Activated naive CD4-positive, alpha-beta T cell treated with anti-CD3 and anti-CD28 coated beads for 36 hours (primary cell): Measurements from ENCODE around the gene CSTPP1. TPM values are rescaled to one million over a fixed set of nuclear protein-coding genes. Genes with fewer than 3 reads are reported as not detected.
"Not testable (repeated sequence)": the region's sequence is repeated elsewhere in the genome, so short reads cannot be mapped to it uniquely, and the experiment has no call there.

ENCODE experiments used
- CTCF ChIA-PET: fragments of 350-600 bp; sonication (Branson Sonifier 250); formaldehyde crosslinking; loops from one replicate; lab custom pipeline; 2021; ENCODE audit warnings: antibody characterized with exemption; lab: Charles Lee
- DNase-seq: peaks from one replicate; pipeline ENCODE4 v3.0.0-alpha.2; 2020
- H3K27ac Mint-ChIP-seq: one replicate; pipeline ENCODE4 v1.8.0; 2021; ENCODE audit warnings: mild to moderate bottlenecking, mixed read lengths
- H3K27me3 Mint-ChIP-seq: one replicate; pipeline ENCODE4 v1.8.0; 2021; ENCODE audit warnings: low read depth, mixed read lengths
- H3K36me3 Mint-ChIP-seq: one replicate; pipeline ENCODE4 v1.8.0; 2021; ENCODE audit warnings: low read depth, mixed read lengths
- H3K4me1 Mint-ChIP-seq: one replicate; pipeline ENCODE4 v1.8.0; 2021; ENCODE audit warnings: low read depth, mixed read lengths
- H3K4me3 Mint-ChIP-seq: one replicate; pipeline ENCODE4 v1.8.0; 2021; ENCODE audit warnings: mild to moderate bottlenecking, moderate library complexity, mixed read lengths
- H3K9me3 Mint-ChIP-seq: one replicate; pipeline ENCODE4 v1.8.0; 2021; ENCODE audit warnings: mixed read lengths
- intact Hi-C: fragments of 100-400 bp; cut with micrococcal nuclease; formaldehyde crosslinking; loops from one replicate; pipeline ENCODE4 v1.15.1; 2023
- total RNA-seq, 2 experiments: library from RNA; stranded (reverse); gene quantifications; one replicate each; pipeline ENCODE4 v1.2.3, GENCODE V29; 2021

CSTPP1 gene
- total RNA-seq, 2 experiments from 2014 or later: 14.0 TPM

- no peak for DNase-seq
- peaks cover 3% of the 10 kb centered on the region for H3K36me3 Mint-ChIP-seq
- no peak overlapping the region for H3K27ac Mint-ChIP-seq
- CTCF ChIA-PET: interaction anchor here (1.8 kb wide), 1 partner anchor 171 kb away, joined by 5 read pairs; no protein-coding TSS in a partner anchor
- intact Hi-C loops: no loop called here
- H3K4me3 Mint-ChIP-seq: no peak overlapping the region
- H3K27me3 Mint-ChIP-seq: no peaks in the 10 kb centered on the region
- H3K4me1 Mint-ChIP-seq: peaks cover 1% of the 10 kb centered on the region
- H3K9me3 Mint-ChIP-seq: no peaks in the 10 kb centered on the region
Observed at GRCh38 chr11:46982797-46983452, 46.4 kb downstream of the CSTPP1 start.

DNA sequence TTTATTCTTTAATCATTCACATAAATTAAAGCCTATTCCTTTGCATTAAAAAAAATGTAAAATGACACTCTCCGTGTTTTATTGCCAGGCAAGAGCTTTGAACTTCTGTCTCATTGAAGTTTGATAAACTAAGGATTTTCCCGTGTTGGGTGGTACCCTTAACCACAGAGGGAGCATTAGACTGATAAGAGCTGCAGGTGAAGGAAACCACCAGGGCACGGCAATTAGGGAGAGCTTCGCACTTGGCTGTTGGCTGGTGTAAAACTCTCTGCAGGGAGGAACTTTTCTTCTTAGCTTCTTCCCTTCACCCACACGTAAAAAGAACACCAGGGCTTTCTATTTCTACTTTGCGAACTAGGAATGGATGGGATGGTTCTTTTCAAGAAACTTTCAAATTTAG is 47.0 kb downstream of the CSTPP1 start:
- peaks cover 7% of the 10 kb centered on the region for H3K36me3 Mint-ChIP-seq
- no peak for DNase-seq
- no peak overlapping the region for H3K27ac Mint-ChIP-seq
- no peaks in the 10 kb centered on the region for H3K27me3 Mint-ChIP-seq
- peaks cover 1% of the 10 kb centered on the region for H3K4me1 Mint-ChIP-seq
- intact Hi-C loops: no loop called here
- H3K9me3 Mint-ChIP-seq: no peaks in the 10 kb centered on the region
- H3K4me3 Mint-ChIP-seq: no peak overlapping the region
- CTCF ChIA-PET: interaction anchor here (0.5 to 1.8 kb wide), 2 partner anchors 28 to 170 kb away, joined by 3 to 5 read pairs; no protein-coding TSS in a partner anchor

DNA sequence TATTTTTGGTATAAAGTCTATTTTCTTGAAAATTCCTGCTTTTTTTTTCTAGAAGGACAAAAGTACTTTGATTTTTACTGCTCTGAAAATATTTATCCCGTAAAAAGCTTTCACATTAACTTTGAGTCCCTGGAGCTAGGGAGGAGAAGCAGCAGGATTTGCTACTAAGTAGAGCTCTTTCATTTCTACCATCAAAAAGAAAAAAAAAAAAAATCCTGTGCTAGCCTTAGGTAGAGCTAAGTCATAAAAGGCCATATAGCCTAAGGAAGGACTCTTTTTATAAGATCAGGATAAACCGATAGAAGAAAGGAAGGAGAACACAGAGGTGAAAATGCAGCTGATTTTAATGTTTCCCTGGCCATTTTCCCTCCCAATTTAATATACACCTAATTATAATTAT is 48.0 kb downstream of the CSTPP1 start:
- no peak overlapping the region for H3K27ac Mint-ChIP-seq
- CTCF ChIA-PET: interaction anchor here (0.6 to 1.8 kb wide), 2 partner anchors 59 to 169 kb away, joined by 3 to 5 read pairs; no protein-coding TSS in a partner anchor
- no peaks in the 10 kb centered on the region for H3K9me3 Mint-ChIP-seq
- no peak overlapping the region for H3K4me3 Mint-ChIP-seq
- H3K4me1 Mint-ChIP-seq: peaks cover 1% of the 10 kb centered on the region
- H3K27me3 Mint-ChIP-seq: no peaks in the 10 kb centered on the region
- intact Hi-C loops: no loop called here
- DNase-seq: no peak
- peaks cover 8% of the 10 kb centered on the region for H3K36me3 Mint-ChIP-seq

DNA sequence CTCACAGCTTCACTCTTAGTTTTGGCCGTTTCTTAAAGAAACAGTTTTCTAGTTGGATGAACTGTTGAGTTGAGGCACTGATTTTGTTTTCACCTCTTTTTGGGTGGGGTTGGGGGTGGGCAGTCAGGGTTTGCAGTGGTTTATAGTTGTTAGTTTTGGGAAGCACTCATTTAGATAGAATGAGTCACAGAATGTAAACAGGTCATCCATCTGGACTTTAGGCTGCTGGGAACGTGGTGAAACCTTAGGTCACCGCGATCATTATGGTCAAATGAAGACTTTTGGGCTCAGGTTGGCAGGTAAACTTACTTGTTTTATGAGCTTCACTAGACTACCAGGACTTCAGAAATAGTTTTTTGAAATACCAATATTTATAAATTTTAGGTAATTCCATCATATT is 48.4 kb downstream of the CSTPP1 start:
- CTCF ChIA-PET: interaction anchor here (0.6 kb wide), 2 partner anchors 60 to 295 kb away, joined by 3 read pairs; no protein-coding TSS in a partner anchor
- no peaks in the 10 kb centered on the region for H3K9me3 Mint-ChIP-seq
- no peak overlapping the region for H3K27ac Mint-ChIP-seq
- intact Hi-C loops: no loop called here
- peaks cover 1% of the 10 kb centered on the region for H3K4me1 Mint-ChIP-seq
- peaks cover 11% of the 10 kb centered on the region for H3K36me3 Mint-ChIP-seq
- DNase-seq: no peak
- no peak overlapping the region for H3K4me3 Mint-ChIP-seq
- H3K27me3 Mint-ChIP-seq: no peaks in the 10 kb centered on the region

GRCh38 chr11:46987183-46987582 is 50.6 kb downstream of the CSTPP1 start:
- H3K27me3 Mint-ChIP-seq: no peaks in the 10 kb centered on the region
- no peak overlapping the region for H3K27ac Mint-ChIP-seq
- H3K36me3 Mint-ChIP-seq: peaks cover 12% of the 10 kb centered on the region
- no peak for DNase-seq
- H3K9me3 Mint-ChIP-seq: peaks cover under 1% of the 10 kb centered on the region
- peaks cover 1% of the 10 kb centered on the region for H3K4me1 Mint-ChIP-seq
- H3K4me3 Mint-ChIP-seq: no peak overlapping the region
- intact Hi-C loops: no loop called here
- CTCF ChIA-PET: no interaction called here

DNA sequence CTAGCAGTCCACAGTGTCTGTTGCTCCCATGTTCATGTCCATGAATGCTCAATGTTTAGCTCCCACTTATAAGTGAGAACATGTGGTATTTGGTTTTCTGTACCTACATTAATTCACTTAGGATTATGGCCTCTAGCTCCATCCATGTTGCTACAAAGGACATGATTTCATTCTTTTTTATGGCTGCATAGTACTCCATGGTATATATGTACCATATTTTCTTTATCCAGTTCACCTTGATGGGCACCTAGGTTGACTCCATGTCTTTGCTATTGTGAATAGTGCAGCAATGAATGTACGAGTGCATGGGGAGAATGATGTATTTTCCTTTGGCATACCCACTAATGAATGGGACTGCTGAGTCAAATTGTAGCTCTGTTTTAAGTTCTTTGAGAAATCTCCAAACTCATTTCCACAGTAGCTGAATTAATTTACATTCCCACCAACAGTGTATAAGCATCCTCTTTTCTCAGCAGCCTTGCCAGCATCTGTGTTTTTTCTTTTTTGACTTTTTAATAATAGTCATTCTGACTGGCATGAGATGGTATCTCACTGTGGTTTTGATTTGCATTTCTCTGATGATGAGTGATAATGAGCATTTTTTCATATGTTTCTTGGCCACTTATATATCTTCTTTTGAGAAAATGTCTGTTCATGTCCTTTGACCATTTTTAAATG is 53.4 kb downstream of the CSTPP1 start:
- DNase-seq, intact Hi-C loops, H3K27me3 Mint-ChIP-seq, H3K4me3 Mint-ChIP-seq, H3K4me1 Mint-ChIP-seq, H3K9me3 Mint-ChIP-seq, H3K27ac Mint-ChIP-seq: not testable (repeated sequence)
- peaks cover 31% of the 10 kb centered on the region for H3K36me3 Mint-ChIP-seq
- CTCF ChIA-PET: interaction anchor here (0.6 kb wide), 1 partner anchor 225 kb away, joined by 4 read pairs; the partner anchor contains the start of gene DDB2

DNA sequence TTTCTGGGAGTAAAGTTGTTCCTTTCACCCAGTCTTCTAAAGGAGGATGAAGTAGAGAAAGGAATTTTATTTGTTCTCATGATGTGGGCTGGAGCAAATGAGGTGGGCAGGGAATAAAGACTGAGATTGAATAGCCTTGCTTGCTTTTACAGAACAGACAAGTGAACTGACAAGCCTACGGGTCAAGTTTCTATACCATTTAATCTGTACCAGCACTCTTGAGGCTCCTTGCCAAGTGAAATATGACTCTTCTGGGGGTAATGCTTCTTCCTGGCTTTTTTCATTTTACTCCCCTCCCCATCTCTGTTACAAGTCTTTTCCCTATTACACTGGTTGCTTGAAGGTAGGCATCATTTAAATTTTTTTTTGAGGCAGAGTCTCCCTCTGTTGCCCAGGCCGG is 54.8 kb downstream of the CSTPP1 start:
- H3K9me3 Mint-ChIP-seq: peaks cover 7% of the 10 kb centered on the region
- H3K36me3 Mint-ChIP-seq: peaks cover 36% of the 10 kb centered on the region
- no peak for DNase-seq
- H3K27me3 Mint-ChIP-seq: no peaks in the 10 kb centered on the region
- CTCF ChIA-PET: no interaction called here
- no peak overlapping the region for H3K27ac Mint-ChIP-seq
- intact Hi-C loops: no loop called here
- no peaks in the 10 kb centered on the region for H3K4me1 Mint-ChIP-seq
- H3K4me3 Mint-ChIP-seq: no peak overlapping the region

GRCh38 chr11:46992386-46992785 is 55.8 kb downstream of the CSTPP1 start:
- H3K9me3 Mint-ChIP-seq, CTCF ChIA-PET, H3K27ac Mint-ChIP-seq, H3K27me3 Mint-ChIP-seq, H3K4me1 Mint-ChIP-seq, DNase-seq, H3K4me3 Mint-ChIP-seq, intact Hi-C loops: not testable (repeated sequence)
- H3K36me3 Mint-ChIP-seq: peaks cover 45% of the 10 kb centered on the region

- H3K27me3 Mint-ChIP-seq, DNase-seq, H3K27ac Mint-ChIP-seq, H3K4me3 Mint-ChIP-seq, intact Hi-C loops, H3K9me3 Mint-ChIP-seq: not testable (repeated sequence)
- peaks cover 12% of the 10 kb centered on the region for H3K4me1 Mint-ChIP-seq
- peaks cover 30% of the 10 kb centered on the region for H3K36me3 Mint-ChIP-seq
- CTCF ChIA-PET: interaction anchor here (0.5 to 0.7 kb wide), 2 partner anchors 8 to 71 kb away, joined by 3 read pairs; no protein-coding TSS in a partner anchor
Observed at GRCh38 chr11:46997796-46998195, 61.2 kb downstream of the CSTPP1 start.

DNA sequence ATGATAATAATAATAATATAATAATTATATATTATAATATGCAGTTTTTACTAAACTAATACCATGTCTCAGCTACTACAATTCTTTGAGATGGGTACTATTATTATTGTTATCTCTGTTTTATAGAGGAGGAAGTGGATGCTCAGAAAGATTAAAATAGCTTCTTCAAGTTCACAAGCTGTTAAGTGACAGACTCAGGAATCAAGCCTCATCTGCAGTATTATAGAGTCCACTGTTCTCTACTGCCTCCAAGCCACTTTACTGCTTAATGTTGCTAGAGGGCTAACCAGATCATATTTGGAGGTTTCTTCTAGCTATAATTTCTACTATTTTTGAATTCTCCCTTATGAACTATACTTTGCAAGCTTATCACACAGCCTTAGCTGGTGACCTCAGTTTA is 62.7 kb downstream of the CSTPP1 start:
- Mint-ChIP-seq H3K36me3 (peaks cover 19% of the 10 kb centered on the region), H3K4me1 (peaks cover 25% of the 10 kb centered on the region), H3K27ac (no peak overlapping the region), H3K4me3 (no peak overlapping the region), H3K27me3 (no peaks in the 10 kb centered on the region), H3K9me3 (no peaks in the 10 kb centered on the region)
- intact Hi-C loops: no loop called here
- CTCF ChIA-PET: interaction anchor here (0.6 to 0.8 kb wide), 2 partner anchors 155 to 209 kb away, joined by 3 read pairs; no protein-coding TSS in a partner anchor
- DNase-seq: no peak

GRCh38 chr11:47000033-47000432 is 63.5 kb downstream of the CSTPP1 start:
- H3K4me1 Mint-ChIP-seq: peaks cover 32% of the 10 kb centered on the region
- no peak overlapping the region for H3K4me3 Mint-ChIP-seq
- peaks cover 17% of the 10 kb centered on the region for H3K36me3 Mint-ChIP-seq
- no peak for DNase-seq
- intact Hi-C loops: no loop called here
- H3K9me3 Mint-ChIP-seq: no peaks in the 10 kb centered on the region
- no peaks in the 10 kb centered on the region for H3K27me3 Mint-ChIP-seq
- CTCF ChIA-PET: interaction anchor here (0.6 kb wide), 1 partner anchor 156 kb away, joined by 3 read pairs; no protein-coding TSS in a partner anchor
- H3K27ac Mint-ChIP-seq: no peak overlapping the region

- Mint-ChIP-seq H3K4me3 (no peak overlapping the region), H3K9me3 (no peaks in the 10 kb centered on the region), H3K27ac (no peak overlapping the region), H3K4me1 (peaks cover 32% of the 10 kb centered on the region), H3K36me3 (peaks cover 8% of the 10 kb centered on the region), H3K27me3 (no peaks in the 10 kb centered on the region)
- no peak for DNase-seq
- CTCF ChIA-PET: interaction anchor here (0.6 kb wide), 2 partner anchors 16 to 392 kb away, joined by 3 to 4 read pairs; no protein-coding TSS in a partner anchor
- intact Hi-C loops: no loop called here
Observed at GRCh38 chr11:47001781-47002181, 65.2 kb downstream of the CSTPP1 start.
